HepG2 (cell line): ENCODE measurements around the gene ABCC10. TPM values are rescaled to one million over a fixed set of nuclear protein-coding genes. Genes with fewer than 3 reads are reported as not detected.

Experiments used
- ATAC-seq: fragments of 200-7000 bp; cut with Tn5 transposase; 3 replicates; pipeline ENCODE4 v1.9.1; 2020; ENCODE audit warnings: mild to moderate bottlenecking, moderate library complexity
- BruUV-seq: library from RNA; stranded (reverse); fragments of 400-500 nt; replicated peaks from 2 replicates; lab custom pipeline; 2021; lab: Mats Ljungman, UMichigan
- CTCF ChIA-PET: fragments of 300-600 bp; formaldehyde crosslinking; extraction: SDS; loops from one replicate; lab custom pipeline; 2021; ENCODE audit warnings: low total read pairs, inconsistent platforms, low intra/inter-chr PET ratio; lab: Yijun Ruan, JAX
- POLR2A ChIA-PET: fragments of 350-600 bp; sonication (Branson Sonifier 250); formaldehyde crosslinking; loops from one replicate; lab custom pipeline; 2020; ENCODE audit warnings: antibody characterized with exemption, inconsistent platforms; lab: Yijun Ruan, JAX
- DNase-seq: peaks from one replicate; pipeline ENCODE4 v3.0.0-alpha.2; 2015; ENCODE audit warnings: low spot score
- FAIRE-seq: peaks from 3 replicates; lab custom pipeline; 2011; peaks lifted over from hg19 to GRCh38; lab: Jason Lieb, UNC
- H2AFZ ChIP-seq: one replicate; pipeline ENCODE4 v1.6.1; 2011; ENCODE audit warnings: low read length, inconsistent platforms
- H3K27ac ChIP-seq: fragments of 300-600 bp; 3 replicates; pipeline ENCODE4 v1.8.0; 2011; ENCODE audit warnings: mixed run types, mild to moderate bottlenecking, mixed read lengths, low read length, inconsistent platforms; ENCODE audit not compliant: insufficient read depth; ENCODE audit errors: extremely low read length
- H3K27me3 ChIP-seq, 2 experiments: fragments of 200-600 bp in 1 of 2; 2 replicates in 1 of 2; 3 replicates in 1 of 2; pipeline versions ENCODE4 v1.6.0 to v1.8.0; 2011; ENCODE audit warnings: low read length in 2 of 2, mild to moderate bottlenecking in 2 of 2, moderate library complexity in 2 of 2, inconsistent platforms in 1 of 2; ENCODE audit not compliant: insufficient read depth in 2 of 2, control insufficient read depth in 1 of 2
- H3K36me3 ChIP-seq, 2 experiments: fragments of 200-600 bp in 1 of 2; replicated peaks in 1 of 2; 2 replicates in 1 of 2; 3 replicates in 1 of 2; pipeline versions ENCODE4 v1.5.1 to v1.8.0; 2011; ENCODE audit warnings: low read length in 2 of 2, inconsistent platforms in 1 of 2; ENCODE audit not compliant: insufficient read depth in 2 of 2, control insufficient read depth in 1 of 2
- H3K4me1 ChIP-seq: 2 replicates; pipeline ENCODE4 v1.5.1; 2012; ENCODE audit warnings: low read length, inconsistent platforms; ENCODE audit not compliant: insufficient read depth
- H3K4me2 ChIP-seq: 2 replicates; pipeline ENCODE4 v1.6.0; 2011; ENCODE audit warnings: low read depth, low read length, inconsistent platforms
- H3K4me3 ChIP-seq, 3 experiments: fragments of 200-600 bp in 1 of 3; sonication (generic), shearing (Covaris generic) in 1 of 3; replicated peaks in 1 of 3; 2 replicates each; pipeline ENCODE4 v1.5.1; 2011 to 2016; ENCODE audit warnings: low read length in 3 of 3, inconsistent platforms in 2 of 3, low read depth in 2 of 3, mild to moderate bottlenecking in 2 of 3, control low read depth in 1 of 3, mixed read lengths in 1 of 3; ENCODE audit not compliant: insufficient read depth in 1 of 3
- H3K79me2 ChIP-seq: one replicate; pipeline ENCODE4 v1.6.1; 2011; ENCODE audit warnings: low read length, inconsistent platforms; ENCODE audit not compliant: insufficient read depth
- H3K9ac ChIP-seq: 2 replicates; pipeline ENCODE4 v1.6.0; 2011; ENCODE audit warnings: mild to moderate bottlenecking, low read depth, low read length, inconsistent platforms; ENCODE audit not compliant: insufficient read depth
- H3K9me3 ChIP-seq: 2 replicates; pipeline ENCODE4 v1.5.1; 2012; ENCODE audit warnings: mild to moderate bottlenecking, low read length
- H4K20me1 ChIP-seq: 2 replicates; pipeline ENCODE4 v1.6.0; 2011; ENCODE audit warnings: inconsistent platforms, mild to moderate bottlenecking, low read length, moderate library complexity; ENCODE audit not compliant: insufficient read depth
- ARNT2 ChIP-seq: sonication (generic); formaldehyde crosslinking; IDR thresholded peaks from 2 replicates; pipeline ENCODE4 v1.8.0; 2022; ENCODE audit warnings: mild to moderate bottlenecking, low read depth, missing genetic modification reagents, moderate library complexity
- CBX2 ChIP-seq, 2 experiments: fragments of 200-600 bp in 1 of 2; sonication (generic); formaldehyde crosslinking in 1 of 2; IDR thresholded peaks; 2 replicates each; pipeline versions ENCODE4 v1.7.0 to v1.8.1; 2018 to 2022; ENCODE audit warnings: low read depth in 2 of 2, low read length in 1 of 2, mild to moderate bottlenecking in 1 of 2, missing genetic modification reagents in 1 of 2
- HCFC1 ChIP-seq: fragments of 150-350 bp; IDR thresholded peaks from 2 replicates; pipeline ENCODE4 v1.6.1; 2014; ENCODE audit warnings: low read depth, low read length
- HNRNPK ChIP-seq: fragments of 200-400 bp; formaldehyde crosslinking; IDR thresholded peaks from 2 replicates; pipeline ENCODE4 v1.6.1; 2018; ENCODE audit warnings: low read length, low read depth, moderate library complexity, mild to moderate bottlenecking; ENCODE audit not compliant: poor library complexity, severe bottlenecking
- HNRNPL ChIP-seq: fragments of 200-400 bp; formaldehyde crosslinking; IDR thresholded peaks from 2 replicates; pipeline ENCODE4 v1.6.1; 2017; ENCODE audit warnings: mild to moderate bottlenecking, low read depth, low read length
- KLF9 ChIP-seq: IDR thresholded peaks from 2 replicates; pipeline ENCODE4 v1.6.1; 2016; ENCODE audit warnings: low read depth
- NR0B2 ChIP-seq: sonication (generic); formaldehyde crosslinking; IDR thresholded peaks from 2 replicates; pipeline ENCODE4 v1.4.0; 2020; ENCODE audit warnings: mild to moderate bottlenecking, missing genetic modification reagents
- RARA ChIP-seq: IDR thresholded peaks from 2 replicates; pipeline ENCODE4 v1.6.1; 2016; ENCODE audit warnings: missing genetic modification reagents, missing compliant biosample characterization
- RBM22 ChIP-seq: fragments of 200-400 bp; formaldehyde crosslinking; optimal IDR thresholded peaks from 2 replicates; pipeline ENCODE3; 2017; ENCODE audit warnings: mild to moderate bottlenecking, low read length, moderate library complexity
- THAP8 ChIP-seq: sonication (generic); formaldehyde crosslinking; IDR thresholded peaks from 2 replicates; pipeline ENCODE4 v1.5.1; 2020; ENCODE audit warnings: missing genetic modification reagents, mild to moderate bottlenecking, borderline replicate concordance
- YY1 ChIP-seq: IDR thresholded peaks from 2 replicates; pipeline ENCODE4 v1.6.1; 2011; ENCODE audit warnings: low read length, low read depth, moderate library complexity, mild to moderate bottlenecking; ENCODE audit not compliant: insufficient read depth, insufficient replicate concordance
- ZBTB3 ChIP-seq: sonication (generic); formaldehyde crosslinking; IDR thresholded peaks from 2 replicates; pipeline ENCODE4 v1.4.0; 2020; ENCODE audit warnings: low read depth, mild to moderate bottlenecking, moderate library complexity, missing genetic modification reagents, borderline replicate concordance
- ZBTB38 ChIP-seq: sonication (generic); formaldehyde crosslinking; IDR thresholded peaks from 2 replicates; pipeline ENCODE4 v1.5.1; 2020; ENCODE audit warnings: mild to moderate bottlenecking, missing genetic modification reagents
- ZNF562 ChIP-seq: sonication (generic); formaldehyde crosslinking; IDR thresholded peaks from 2 replicates; pipeline ENCODE4 v1.8.0; 2022; ENCODE audit warnings: missing genetic modification reagents, borderline replicate concordance
- ZNF574 ChIP-seq: sonication (generic); formaldehyde crosslinking; IDR thresholded peaks from 2 replicates; pipeline ENCODE4 v1.4.0; 2020; ENCODE audit warnings: missing genetic modification reagents
- ZNF576 ChIP-seq: sonication (generic); formaldehyde crosslinking; IDR thresholded peaks from 2 replicates; pipeline ENCODE4 v1.4.0; 2020; ENCODE audit warnings: mild to moderate bottlenecking, missing genetic modification reagents
- ZNF883 ChIP-seq: sonication (generic); formaldehyde crosslinking; IDR thresholded peaks from 2 replicates; pipeline ENCODE4 v1.5.1; 2020; ENCODE audit warnings: mild to moderate bottlenecking, missing genetic modification reagents; ENCODE audit errors: not compliant biosample characterization
- ZSCAN25 ChIP-seq: sonication (generic); formaldehyde crosslinking; IDR thresholded peaks from 2 replicates; pipeline ENCODE4 v1.8.0; 2022; ENCODE audit warnings: mild to moderate bottlenecking, missing genetic modification reagents
- WGBS: methylation state at CpG from one replicate; pipeline ENCODE4 v1.1.6; 2017; ENCODE audit warnings: low lambda C conversion rate; 5-methylcytosine and 5-hydroxymethylcytosine counted together
- in situ Hi-C: cut with HindIII; loops from 2 replicates; pipeline ENCODE4 v1.10.0; 2017; ENCODE audit warnings: low pct_unique_long_range_greater_than_20kb; ENCODE audit not compliant: extremely low pct_ligation_motif_present
- intact Hi-C: fragments of 100-400 bp; cut with micrococcal nuclease; formaldehyde crosslinking; loops from one replicate; pipeline ENCODE4 v1.10.0; 2022; ENCODE audit not compliant: unreplicated experiment
- polyA plus RNA-seq, 8 experiments: library from polyadenylated mRNA; depleted of rRNA in 3 of 8; stranded (reverse) in 7 of 8; unstranded in 1 of 8; fragments of >200 nt; fragmentation: Illumina TruSeq in 4 of 8; extraction: Trizol in 4 of 8; gene quantifications; 2 replicates each; pipeline versions ENCODE4 v1.2.1 to v1.2.3, GENCODE V29; 2011 to 2016; ENCODE audit warnings: low read depth in 4 of 8, missing spikeins in 1 of 8, mixed read lengths in 1 of 8; ENCODE audit not compliant: insufficient read depth in 1 of 8
- total RNA-seq, 5 experiments: library from RNA; depleted of rRNA; stranded (reverse); fragments of >200 nt; fragmentation: Illumina TruSeq; extraction: Trizol; gene quantifications; 2 replicates each; pipeline ENCODE4 v1.2.3, GENCODE V29; 2016; ENCODE audit warnings: low read depth in 1 of 5

Gene ABCC10
- total and polyA plus RNA-seq, 2 of the 13 experiments (the other 11 are each of a cell fraction or from before 2014, with no cell fraction given): 16.0 to 24.3 TPM

- TF ChIP-seq HNRNPK: no peak
- TF ChIP-seq ZBTB38: peak; percentile 34; the same call in 1 of the 2 replicates
- no peak for TF ChIP-seq ZNF576 (CRISPR knock-in tag)
- no peak for TF ChIP-seq HCFC1
- TF ChIP-seq THAP8 (CRISPR knock-in tag): no peak
- no peak for TF ChIP-seq ZBTB3 (CRISPR knock-in tag)
- no peak for TF ChIP-seq KLF9 (CRISPR knock-in tag)
- no peak for TF ChIP-seq YY1
- TF ChIP-seq RARA (CRISPR knock-in tag): peak; percentile 80
- no peak for TF ChIP-seq CBX2 (IDR thresholded peaks at IDR 0.05; ENCODE audit: low read depth, low read length)
- no peak for TF ChIP-seq CBX2 (CRISPR knock-in tag; IDR thresholded peaks at IDR 0.05; ENCODE audit: low read depth)
Measured at GRCh38 chr6:43481591-43482236, 54.4 kb downstream of the ABCC10 start (continued).

- ATAC-seq (peak; percentile 49), FAIRE-seq (no peak), DNase-seq (peak; percentile 53)
- in situ Hi-C loops: no loop called here
- intact Hi-C loops: no loop called here
- Histone ChIP-seq H3K4me3 (no peak overlapping the region; a peak in 2 of 6 replicates), H3K36me3 (peaks cover 0 to 4% of the 10 kb centered on the region in 2 experiments; a peak in 2 of 5 replicates), H3K9me3 (no peaks in the 10 kb centered on the region), H3K27ac (no peak overlapping the region), H4K20me1 (no peaks in the 10 kb centered on the region), H3K79me2 (peaks cover 49% of the 10 kb centered on the region), H3K27me3 (no peaks in the 10 kb centered on the region), H2AFZ (no peak overlapping the region), H3K4me1 (no peaks in the 10 kb centered on the region), H3K4me2 (no peak overlapping the region), H3K9ac (no peak overlapping the region; the same call in none of the 2 replicates)
- CTCF ChIA-PET: no interaction called here
- 22% methylated on average over 4 of the region's 4 CpGs for WGBS
- no TSS peak for BruUV-seq
- POLR2A ChIA-PET: interaction anchor here (0.5 to 6.4 kb wide), 5 partner anchors 9 to 639 kb away, joined by 3 to 141 read pairs (median 16); partner anchors contain the start of genes DLK2, TJAP1 and TMEM63B
- TF ChIP-seq ARNT2 (no peak), RBM22 (no peak), NR0B2 (CRISPR knock-in tag) (no peak), ZNF883 (peak; percentile 27), ZSCAN25 (0 out of 2 replicates have a peak, but pooled peaks have one; percentile 40), ZNF574 (CRISPR knock-in tag) (peak; percentile 39; the same call in 1 of the 2 replicates), HNRNPL (no peak), ZNF562 (CRISPR knock-in tag) (no peak)
Measured at GRCh38 chr6:43488667-43489276, 61.4 kb downstream of the ABCC10 start.
